Skeletal muscle satellite cell (primary cell): ENCODE data around the gene TBX3. TPM values are rescaled to one million over a fixed set of nuclear protein-coding genes. Genes with fewer than 3 reads are reported as not detected.

Source experiments
- H3K27me3 ChIP-seq: 2 replicates; pipeline ENCODE4 v1.7.0; 2013; ENCODE audit warnings: low read length; ENCODE audit not compliant: control insufficient read depth, insufficient read depth
- H3K36me3 ChIP-seq: 2 replicates; pipeline ENCODE4 v1.7.0; 2013; ENCODE audit warnings: mild to moderate bottlenecking, control low read depth, low read length; ENCODE audit not compliant: insufficient read depth
- H3K4me1 ChIP-seq: 2 replicates; pipeline ENCODE4 v1.7.0; 2013; ENCODE audit warnings: low read length; ENCODE audit not compliant: control insufficient read depth, insufficient read depth
- H3K4me2 ChIP-seq: 2 replicates; pipeline ENCODE4 v1.7.0; 2013; ENCODE audit warnings: mild to moderate bottlenecking, low read length
- H3K4me3 ChIP-seq: 2 replicates; pipeline ENCODE4 v1.7.0; 2013; ENCODE audit warnings: low read length
- H3K9ac ChIP-seq: 2 replicates; pipeline ENCODE4 v1.7.0; 2013; ENCODE audit warnings: mild to moderate bottlenecking, low read depth, low read length, moderate library complexity
- H3K9me3 ChIP-seq: replicated peaks from 2 replicates; pipeline ENCODE4 v1.7.0; 2013; ENCODE audit warnings: mild to moderate bottlenecking, control low read depth, low read length
- small RNA-seq: library from RNA; depleted of rRNA; stranded (forward); fragments of <200 nt; gene quantifications from one replicate; pipeline ENCODE3, GENCODE V24; 2012

Gene TBX3

DNA sequence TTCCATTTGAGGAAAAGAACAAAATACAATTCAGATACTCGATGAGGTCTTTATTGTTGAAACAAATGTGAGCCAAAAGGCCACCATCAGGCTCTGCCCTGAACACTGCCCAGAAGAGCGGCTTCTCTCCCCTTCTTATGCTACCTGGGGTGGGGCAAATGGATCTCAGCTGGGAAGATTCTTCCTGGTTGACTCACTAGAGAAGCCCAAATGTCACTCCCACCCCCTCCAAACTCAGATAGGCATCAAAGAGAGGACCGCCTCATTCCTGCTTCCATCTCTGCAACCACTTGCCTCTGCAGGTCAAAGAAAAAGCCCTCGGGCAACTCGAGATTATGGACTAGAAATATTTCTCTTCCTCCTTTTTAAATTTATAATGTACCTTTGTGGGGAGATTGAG is 55.8 kb downstream of the TBX3 start:
- Histone ChIP-seq H3K27me3 (peaks cover 4% of the 10 kb centered on the region), H3K4me2 (no peak overlapping the region), H3K36me3 (no peaks in the 10 kb centered on the region), H3K4me3 (no peak overlapping the region), H3K9ac (no peak overlapping the region), H3K4me1 (peaks cover 15% of the 10 kb centered on the region), H3K9me3 (no peaks in the 10 kb centered on the region)

DNA sequence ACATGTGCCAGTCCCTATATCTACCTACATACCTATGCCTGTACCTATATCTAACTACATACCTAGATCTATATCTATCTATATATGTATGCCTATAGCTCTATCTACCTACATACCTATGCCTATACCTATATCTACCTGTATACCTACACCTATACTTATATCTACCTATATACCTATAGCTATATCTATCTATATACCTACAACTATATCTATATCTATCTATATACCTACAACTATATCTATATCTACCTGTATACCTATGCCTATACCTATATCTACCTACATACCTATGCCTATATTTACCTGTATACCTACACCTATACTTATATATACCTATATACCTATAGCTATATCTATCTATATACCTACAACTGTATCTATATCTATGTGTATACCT is 56.6 kb downstream of the TBX3 start:
- Histone ChIP-seq H3K4me2 (no peak overlapping the region), H3K9ac (no peak overlapping the region), H3K4me1 (peaks cover 15% of the 10 kb centered on the region), H3K9me3 (no peaks in the 10 kb centered on the region), H3K36me3 (no peaks in the 10 kb centered on the region), H3K27me3 (peaks cover 4% of the 10 kb centered on the region), H3K4me3 (no peak overlapping the region)

DNA sequence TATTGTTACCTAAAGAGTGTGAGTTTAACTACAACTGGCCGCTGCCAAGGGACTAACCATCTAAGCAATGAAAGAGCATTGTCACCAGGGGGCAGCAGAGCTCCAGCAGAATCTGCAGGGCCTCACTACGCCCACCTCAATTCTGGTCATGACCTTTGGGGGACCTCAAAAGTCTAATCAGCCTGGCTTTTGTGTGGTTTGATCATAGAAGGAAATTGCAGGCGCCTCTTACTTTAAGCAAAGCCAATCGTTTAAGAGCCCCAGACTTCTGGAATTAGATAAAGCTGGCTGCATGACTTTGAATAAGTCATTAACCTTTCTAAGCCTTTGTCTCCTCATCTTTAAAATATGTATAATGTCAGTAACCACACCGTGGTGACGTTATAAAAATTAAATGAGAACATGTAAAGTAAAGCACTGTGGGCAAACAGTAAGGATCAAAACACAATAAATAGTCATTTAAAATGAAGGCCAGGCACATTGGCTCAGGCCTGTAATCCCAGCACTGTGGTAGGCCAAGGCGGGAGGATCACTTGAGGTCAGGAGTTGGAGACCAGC is 58.6 kb downstream of the TBX3 start:
- H3K27me3 ChIP-seq: peaks cover under 1% of the 10 kb centered on the region
- peaks cover 15% of the 10 kb centered on the region for H3K4me1 ChIP-seq
- no peak overlapping the region for H3K4me2 ChIP-seq
- no peak overlapping the region for H3K4me3 ChIP-seq
- no peaks in the 10 kb centered on the region for H3K36me3 ChIP-seq
- H3K9ac ChIP-seq: peak overlapping the region; percentile 46
- no peaks in the 10 kb centered on the region for H3K9me3 ChIP-seq

DNA sequence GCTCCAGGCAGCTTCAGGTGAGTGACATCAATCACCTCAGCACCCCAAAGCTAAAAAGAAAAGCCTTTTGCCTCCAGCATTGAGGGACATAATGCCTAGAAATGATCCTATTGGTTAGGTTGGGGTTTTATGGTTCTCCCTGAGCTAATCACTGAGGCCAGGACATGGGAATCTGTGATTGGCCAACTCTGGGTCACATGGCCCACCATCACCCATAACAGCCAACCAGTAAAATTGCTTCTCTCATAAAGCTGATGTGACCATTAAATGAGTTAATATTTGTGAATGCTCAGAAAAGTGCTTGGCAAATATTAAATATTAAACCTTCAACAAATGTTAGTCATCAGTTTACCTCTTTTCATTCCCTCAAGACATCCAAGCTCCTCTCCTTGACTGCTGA is 60.2 kb downstream of the TBX3 start:
- Histone ChIP-seq H3K4me2 (no peak overlapping the region), H3K4me3 (no peak overlapping the region), H3K27me3 (no peaks in the 10 kb centered on the region), H3K36me3 (no peaks in the 10 kb centered on the region), H3K9me3 (no peaks in the 10 kb centered on the region), H3K4me1 (peaks cover 15% of the 10 kb centered on the region), H3K9ac (no peak overlapping the region)

Small RNA genes lying within 50 kb of the gene (small RNA-seq; reads per million reads assigned to genes)
- gene RF00019: not detected
